HL-60 (cell line): ENCODE measurements around the gene CEP68.

Source experiments
- DNase-seq, 2 experiments: peaks; one replicate each; pipeline ENCODE4 v3.0.0-alpha.2; 2010 to 2020; ENCODE audit warnings: low read depth in 1 of 2, low spot score in 1 of 2
- H3K27ac ChIP-seq: fragments of 250-450 bp; sonication (Bioruptor Pico); replicated peaks from 2 replicates; pipeline ENCODE4 v1.5.1; 2020; ENCODE audit warnings: mild to moderate bottlenecking, moderate library complexity
- H3K27me3 ChIP-seq: fragments of 250-450 bp; sonication (Bioruptor Pico); 2 replicates; pipeline ENCODE4 v1.5.1; 2021; ENCODE audit warnings: mild to moderate bottlenecking, moderate library complexity; ENCODE audit not compliant: insufficient read depth, poor library complexity, severe bottlenecking
- H3K4me3 ChIP-seq: replicated peaks from 2 replicates; pipeline ENCODE4 v1.5.1; 2011; ENCODE audit warnings: mild to moderate bottlenecking, control low read depth, low read length; ENCODE audit not compliant: insufficient read depth
- GABPA ChIP-seq: IDR thresholded peaks from 2 replicates; pipeline ENCODE4 v1.6.1; 2012; ENCODE audit warnings: low read depth
- POLR2AphosphoS5 ChIP-seq: IDR thresholded peaks from 2 replicates; pipeline ENCODE4 v1.6.1; 2012; ENCODE audit warnings: low read depth
- REST ChIP-seq: IDR thresholded peaks from 2 replicates; pipeline ENCODE4 v1.6.1; 2012; ENCODE audit warnings: low read depth; ENCODE audit not compliant: insufficient replicate concordance
- SPI1 ChIP-seq: IDR thresholded peaks from 2 replicates; pipeline ENCODE4 v1.6.1; 2012; ENCODE audit warnings: low read depth, mild to moderate bottlenecking, borderline replicate concordance
- TF ChIP-seq, protein P1 (sequence below): IDR thresholded peaks from one replicate; pipeline ENCODE4 v1.5.1; 2011; ENCODE audit warnings: low read length, control low read depth, inconsistent platforms; ENCODE audit not compliant: insufficient read depth

The CEP68 gene

DNA sequence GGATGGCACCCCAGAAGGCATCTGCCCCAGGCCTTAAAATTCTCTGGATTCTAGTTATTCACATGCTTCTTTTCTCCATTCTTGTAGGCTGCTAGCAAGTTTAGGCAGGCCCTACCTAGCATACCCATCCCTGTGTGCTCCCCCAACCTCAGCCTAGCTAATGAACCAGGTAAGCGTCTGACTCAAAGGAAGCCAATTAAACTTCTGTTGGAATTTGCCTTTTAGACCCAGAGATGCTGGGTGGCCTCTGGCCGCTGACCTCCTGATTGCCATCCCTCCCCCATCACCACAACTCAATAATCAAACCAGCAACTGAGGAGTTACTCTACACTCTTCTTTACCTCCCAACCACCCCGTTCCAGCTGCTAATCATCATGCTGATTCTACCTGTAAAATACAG, 19.0 kb upstream of the CEP68 start:
- no peak for DNase-seq
- Histone ChIP-seq H3K4me3 (no peak overlapping the region), H3K27me3 (no peaks in the 10 kb centered on the region), H3K27ac (no peak overlapping the region)
- no peak for TF ChIP-seq REST

DNA sequence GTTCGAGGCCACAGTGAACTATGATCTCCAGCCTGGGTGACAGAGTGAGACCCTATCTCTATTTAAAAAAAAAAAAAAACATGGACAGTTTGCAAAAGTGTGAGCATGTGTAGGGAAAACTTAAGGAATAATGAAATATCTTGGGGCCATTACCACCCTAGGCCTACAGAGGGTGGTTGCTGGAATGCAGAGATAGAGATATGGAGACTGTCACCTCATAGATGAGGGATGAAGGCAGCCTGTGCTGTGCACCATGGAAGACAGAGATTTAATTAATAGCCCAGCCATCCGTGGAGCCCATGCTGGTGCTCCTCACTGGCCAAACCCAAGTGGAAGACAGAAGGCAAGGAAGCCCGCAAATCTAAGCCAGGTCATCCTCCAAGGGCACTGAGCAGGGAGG, 16.6 kb upstream of the CEP68 start:
- Histone ChIP-seq H3K4me3 (no peak overlapping the region), H3K27me3 (no peaks in the 10 kb centered on the region), H3K27ac (no peak overlapping the region)
- no peak for DNase-seq
- TF ChIP-seq POLR2AphosphoS5 (no peak), SPI1 (no peak), GABPA (no peak), REST (no peak)
- TF ChIP-seq, protein P1, sequence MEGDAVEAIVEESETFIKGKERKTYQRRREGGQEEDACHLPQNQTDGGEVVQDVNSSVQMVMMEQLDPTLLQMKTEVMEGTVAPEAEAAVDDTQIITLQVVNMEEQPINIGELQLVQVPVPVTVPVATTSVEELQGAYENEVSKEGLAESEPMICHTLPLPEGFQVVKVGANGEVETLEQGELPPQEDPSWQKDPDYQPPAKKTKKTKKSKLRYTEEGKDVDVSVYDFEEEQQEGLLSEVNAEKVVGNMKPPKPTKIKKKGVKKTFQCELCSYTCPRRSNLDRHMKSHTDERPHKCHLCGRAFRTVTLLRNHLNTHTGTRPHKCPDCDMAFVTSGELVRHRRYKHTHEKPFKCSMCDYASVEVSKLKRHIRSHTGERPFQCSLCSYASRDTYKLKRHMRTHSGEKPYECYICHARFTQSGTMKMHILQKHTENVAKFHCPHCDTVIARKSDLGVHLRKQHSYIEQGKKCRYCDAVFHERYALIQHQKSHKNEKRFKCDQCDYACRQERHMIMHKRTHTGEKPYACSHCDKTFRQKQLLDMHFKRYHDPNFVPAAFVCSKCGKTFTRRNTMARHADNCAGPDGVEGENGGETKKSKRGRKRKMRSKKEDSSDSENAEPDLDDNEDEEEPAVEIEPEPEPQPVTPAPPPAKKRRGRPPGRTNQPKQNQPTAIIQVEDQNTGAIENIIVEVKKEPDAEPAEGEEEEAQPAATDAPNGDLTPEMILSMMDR: no peak

GRCh38 chr2:65040400-65041261, 15.6 kb upstream of the CEP68 start:
- TF ChIP-seq, protein P1: peak; percentile 96
- TF ChIP-seq GABPA (no peak), REST (no peak), SPI1 (no peak)
- Histone ChIP-seq H3K27ac (no peak overlapping the region), H3K4me3 (no peak overlapping the region), H3K27me3 (no peaks in the 10 kb centered on the region)
- DNase-seq: peak; percentile 74 to 82
